ENCODE data around the gene CCDC69. TPM values are rescaled to one million over a fixed set of nuclear protein-coding genes. Genes with fewer than 3 reads are reported as not detected.
"Not testable (repeated sequence)": the region's sequence is repeated elsewhere in the genome, so short reads cannot be mapped to it uniquely, and the experiment has no call there.

The CCDC69 gene
- polyA plus RNA-seq, 5 donors = 8.5 to 15.1 (median 9.2) TPM

- no peak for DNase-seq
These were observed 974 bp downstream of the CCDC69 start for GRCh38 chr5:151222790-151223446.

- no peak for DNase-seq
These were observed 1.7 kb downstream of the CCDC69 start for GRCh38 chr5:151222054-151222789.

GRCh38 chr5:151221574-151221973 lies 2.3 kb downstream of the CCDC69 start:
- no peak for DNase-seq

GRCh38 chr5:151219789-151220188 lies 4.1 kb downstream of the CCDC69 start:
- DNase-seq = no peak

- DNase-seq = no peak
These were observed 4.8 kb downstream of the CCDC69 start for GRCh38 chr5:151219138-151219537.

GRCh38 chr5:151218177-151218576 lies 5.7 kb downstream of the CCDC69 start:
- no peak for DNase-seq

GRCh38 chr5:151216781-151217180 lies 7.1 kb downstream of the CCDC69 start:
- DNase-seq = no peak

- DNase-seq = no peak
These were observed 8.4 kb downstream of the CCDC69 start for GRCh38 chr5:151215546-151215880.

- DNase-seq = no peak
These were observed 9.0 kb downstream of the CCDC69 start for GRCh38 chr5:151214614-151215545.

- DNase-seq = no peak
These were observed 9.9 kb downstream of the CCDC69 start for GRCh38 chr5:151213803-151214613.

- DNase-seq = no peak
These were observed 11.5 kb downstream of the CCDC69 start for GRCh38 chr5:151212406-151212798.

GRCh38 chr5:151208481-151208914 lies 15.4 kb downstream of the CCDC69 start:
- no peak for DNase-seq

GRCh38 chr5:151205411-151205810 lies 18.5 kb downstream of the CCDC69 start:
- no peak for DNase-seq

GRCh38 chr5:151204051-151204450 lies 19.8 kb downstream of the CCDC69 start:
- no peak for DNase-seq

- DNase-seq = no peak
These were observed 21.3 kb downstream of the CCDC69 start for GRCh38 chr5:151202381-151203139.

- no peak for DNase-seq
These were observed 22.8 kb downstream of the CCDC69 start for GRCh38 chr5:151200913-151201595.

GRCh38 chr5:151199581-151200185 lies 24.2 kb downstream of the CCDC69 start:
- DNase-seq = no peak

GRCh38 chr5:151198861-151199260 lies 25.0 kb downstream of the CCDC69 start:
- no peak for DNase-seq

- not testable (repeated sequence) for DNase-seq
These were observed 26.6 kb downstream of the CCDC69 start for GRCh38 chr5:151197291-151197600.

Measured in right lung (tissue), 5 donors.